ENCODE measurements around the gene ABR.

ABR gene

GRCh38 chr17:1197781-1198490 lies 18.2 kb upstream of the ABR start:
- Histone ChIP-seq H3K9me3 (ENCODE audit: control insufficient read depth, low read depth, low read length) (no peaks in the 10 kb centered on the region), H3K4me1 (ENCODE audit: control insufficient read depth, low read depth, low read length) (no peaks in the 10 kb centered on the region), H3K27ac (ENCODE audit: low read length) (no peak overlapping the region), H3K36me3 (ENCODE audit: control insufficient read depth, low read depth, low read length) (no peaks in the 10 kb centered on the region), H3K27me3 (ENCODE audit: control insufficient read depth, insufficient read depth, low read length) (no peaks in the 10 kb centered on the region), H3K9ac (ENCODE audit: low read length) (no peak overlapping the region), H3K4me3 (ENCODE audit: low read length) (no peak overlapping the region)

- Histone ChIP-seq H3K9ac (ENCODE audit: low read length) (no peak overlapping the region), H3K4me3 (ENCODE audit: low read length) (no peak overlapping the region), H3K9me3 (ENCODE audit: control insufficient read depth, low read depth, low read length) (no peaks in the 10 kb centered on the region), H3K27me3 (ENCODE audit: control insufficient read depth, insufficient read depth, low read length) (no peaks in the 10 kb centered on the region), H3K36me3 (ENCODE audit: control insufficient read depth, low read depth, low read length) (no peaks in the 10 kb centered on the region), H3K4me1 (ENCODE audit: control insufficient read depth, low read depth, low read length) (no peaks in the 10 kb centered on the region), H3K27ac (ENCODE audit: low read length) (no peak overlapping the region)
These were observed 17.6 kb upstream of the ABR start for GRCh38 chr17:1197379-1197778.

DNA sequence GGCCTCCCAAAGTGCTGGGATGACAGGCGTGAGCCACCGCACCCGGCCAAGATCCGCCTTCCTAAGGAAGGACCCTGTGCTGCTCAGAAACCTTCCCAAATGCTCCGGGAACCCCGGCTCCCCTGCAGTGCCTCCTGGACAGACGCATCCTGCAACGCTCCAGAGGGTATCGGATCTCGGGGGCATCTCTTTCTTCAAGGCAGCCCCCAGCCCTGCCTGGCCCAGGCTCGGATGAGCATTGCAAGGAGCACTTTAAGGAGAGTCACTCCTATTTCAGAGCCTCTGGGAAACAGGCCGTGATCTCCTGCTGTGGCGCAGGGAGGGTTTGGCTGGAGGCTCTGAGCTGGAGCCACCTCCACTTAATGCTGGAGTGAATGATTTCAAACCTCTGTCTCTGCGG lies 17.2 kb upstream of the ABR start:
- H3K9me3 ChIP-seq (ENCODE audit: control insufficient read depth, low read depth, low read length) = no peaks in the 10 kb centered on the region
- no peak overlapping the region for H3K4me3 ChIP-seq (ENCODE audit: low read length)
- no peak overlapping the region for H3K9ac ChIP-seq (ENCODE audit: low read length)
- H3K27me3 ChIP-seq (ENCODE audit: control insufficient read depth, insufficient read depth, low read length) = no peaks in the 10 kb centered on the region
- H3K36me3 ChIP-seq (ENCODE audit: control insufficient read depth, low read depth, low read length) = no peaks in the 10 kb centered on the region
- H3K4me1 ChIP-seq (ENCODE audit: control insufficient read depth, low read depth, low read length) = no peaks in the 10 kb centered on the region
- H3K27ac ChIP-seq (ENCODE audit: low read length) = no peak overlapping the region

DNA sequence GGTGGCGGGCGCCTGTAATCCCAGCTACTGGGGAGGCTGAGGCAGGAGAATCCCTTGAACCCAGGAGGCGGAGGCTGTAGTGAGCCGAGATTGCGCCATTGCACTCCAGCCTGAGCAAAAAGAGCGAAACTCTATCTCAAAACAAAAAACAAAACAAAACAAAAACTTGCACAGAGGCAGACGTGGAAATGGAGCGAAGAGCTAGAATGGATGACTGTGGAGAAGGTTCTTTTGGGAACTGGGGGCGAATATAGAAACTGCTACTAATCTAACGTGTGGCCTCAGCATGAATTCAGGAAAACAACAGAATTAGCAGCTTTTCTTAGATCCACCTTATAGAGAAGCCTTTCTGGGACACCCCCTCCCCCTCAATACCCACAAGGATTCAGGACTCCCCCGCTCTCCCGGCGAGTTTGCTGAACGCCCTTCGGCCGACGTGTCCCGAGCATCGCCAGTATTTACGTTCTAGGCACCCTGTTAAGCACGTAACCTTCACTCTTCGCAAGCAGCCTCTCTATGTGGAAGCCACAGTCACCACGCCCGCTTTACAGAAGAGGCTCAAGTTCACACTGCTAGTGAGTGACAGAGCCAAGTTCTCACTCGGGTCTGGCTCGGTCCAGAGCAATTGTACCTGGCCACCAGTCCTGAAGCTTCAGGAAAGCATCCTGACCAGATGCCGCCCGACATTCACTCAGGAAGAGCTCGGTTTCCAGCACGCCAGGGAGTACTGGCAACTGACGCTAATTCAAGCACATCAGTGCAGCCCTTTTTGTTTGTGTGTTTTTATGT lies 13.3 kb upstream of the ABR start:
- Histone ChIP-seq H3K9me3 (ENCODE audit: control insufficient read depth, low read depth, low read length) (no peaks in the 10 kb centered on the region), H3K9ac (ENCODE audit: low read length) (no peak overlapping the region), H3K4me1 (ENCODE audit: control insufficient read depth, low read depth, low read length) (no peaks in the 10 kb centered on the region), H3K27me3 (ENCODE audit: control insufficient read depth, insufficient read depth, low read length) (no peaks in the 10 kb centered on the region), H3K4me3 (ENCODE audit: low read length) (no peak overlapping the region), H3K36me3 (ENCODE audit: control insufficient read depth, low read depth, low read length) (no peaks in the 10 kb centered on the region), H3K27ac (ENCODE audit: low read length) (no peak overlapping the region)

DNA sequence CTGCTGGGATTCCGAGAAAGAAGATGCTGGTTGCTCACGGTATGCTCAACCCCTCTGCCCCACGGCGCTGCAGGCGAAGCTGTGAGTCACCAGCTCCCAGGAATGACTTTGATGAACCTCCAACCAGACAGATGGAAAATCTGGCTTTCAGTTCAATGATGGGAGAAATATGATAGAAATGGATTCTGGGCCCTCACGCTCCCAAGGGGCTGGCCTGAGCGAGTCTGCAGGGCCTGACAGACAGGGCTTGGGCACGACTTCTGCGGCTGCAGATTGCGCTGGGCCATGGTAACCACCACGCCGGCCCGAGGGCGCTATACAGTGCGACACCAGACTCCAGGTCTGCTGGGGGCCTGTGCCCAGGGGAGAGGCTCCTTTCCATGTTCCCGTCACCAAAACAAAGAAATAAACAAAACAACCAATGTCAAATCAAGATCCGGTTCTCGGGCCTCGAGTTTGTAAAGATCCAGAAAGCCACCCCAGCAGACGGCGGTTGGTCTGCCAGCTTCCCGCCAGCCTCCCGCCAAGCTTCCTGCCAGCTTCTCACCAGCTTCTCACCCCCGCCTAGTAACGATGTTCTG lies 11.1 kb upstream of the ABR start:
- Histone ChIP-seq H3K9me3 (ENCODE audit: control insufficient read depth, low read depth, low read length) (no peaks in the 10 kb centered on the region), H3K27ac (ENCODE audit: low read length) (no peak overlapping the region), H3K9ac (ENCODE audit: low read length) (no peak overlapping the region), H3K4me1 (ENCODE audit: control insufficient read depth, low read depth, low read length) (no peaks in the 10 kb centered on the region), H3K36me3 (ENCODE audit: control insufficient read depth, low read depth, low read length) (no peaks in the 10 kb centered on the region), H3K4me3 (ENCODE audit: low read length) (no peak overlapping the region), H3K27me3 (ENCODE audit: control insufficient read depth, insufficient read depth, low read length) (no peaks in the 10 kb centered on the region)

DNA sequence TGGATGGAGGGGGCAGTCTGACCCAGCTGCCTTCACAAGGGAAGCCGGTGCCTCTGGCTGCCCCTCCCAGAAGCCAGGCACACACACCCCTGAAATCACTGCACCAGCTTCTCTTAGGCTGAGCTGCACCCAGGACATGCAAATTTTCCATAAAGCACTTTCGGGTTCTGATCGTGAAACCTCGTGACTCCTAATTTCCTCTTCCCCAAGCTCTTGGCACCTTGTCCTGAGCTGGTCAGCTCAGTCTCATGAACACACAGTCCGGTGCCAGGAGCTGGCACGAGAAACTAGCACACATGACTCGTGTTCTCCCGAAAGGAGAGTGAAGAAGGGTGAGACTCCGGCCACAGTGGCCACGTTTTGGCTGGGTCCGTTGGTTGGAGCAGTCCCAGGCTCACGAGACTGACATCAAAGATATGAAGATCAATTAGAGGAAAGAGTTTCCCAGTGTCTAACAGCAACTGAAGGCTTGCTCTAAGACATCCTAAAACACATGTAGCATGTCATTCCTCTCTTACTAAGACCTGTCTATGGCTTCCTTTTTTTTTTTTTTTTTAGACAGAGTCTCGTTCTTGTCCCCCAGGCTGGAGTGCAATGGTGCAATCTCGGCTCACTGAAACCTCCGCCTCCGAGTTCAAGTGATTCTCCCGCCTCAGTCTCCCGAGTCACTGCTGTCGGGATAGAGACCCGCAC lies 9.2 kb upstream of the ABR start:
- Histone ChIP-seq H3K27me3 (ENCODE audit: control insufficient read depth, insufficient read depth, low read length) (no peaks in the 10 kb centered on the region), H3K4me3 (ENCODE audit: low read length) (no peak overlapping the region), H3K9me3 (ENCODE audit: control insufficient read depth, low read depth, low read length) (no peaks in the 10 kb centered on the region), H3K27ac (ENCODE audit: low read length) (no peak overlapping the region), H3K9ac (ENCODE audit: low read length) (no peak overlapping the region), H3K36me3 (ENCODE audit: control insufficient read depth, low read depth, low read length) (no peaks in the 10 kb centered on the region), H3K4me1 (ENCODE audit: control insufficient read depth, low read depth, low read length) (no peaks in the 10 kb centered on the region)

- Histone ChIP-seq H3K27ac (ENCODE audit: low read length) (no peak overlapping the region), H3K4me1 (ENCODE audit: control insufficient read depth, low read depth, low read length) (no peaks in the 10 kb centered on the region), H3K27me3 (ENCODE audit: control insufficient read depth, insufficient read depth, low read length) (peaks cover 8% of the 10 kb centered on the region), H3K36me3 (ENCODE audit: control insufficient read depth, low read depth, low read length) (no peaks in the 10 kb centered on the region), H3K9ac (ENCODE audit: low read length) (no peak overlapping the region), H3K4me3 (ENCODE audit: low read length) (no peak overlapping the region), H3K9me3 (ENCODE audit: control insufficient read depth, low read depth, low read length) (no peaks in the 10 kb centered on the region)
These were observed 7.4 kb upstream of the ABR start for GRCh38 chr17:1186923-1187771.

GRCh38 chr17:1186214-1186820 lies 6.5 kb upstream of the ABR start:
- Histone ChIP-seq H3K9ac (ENCODE audit: low read length) (no peak overlapping the region), H3K36me3 (ENCODE audit: control insufficient read depth, low read depth, low read length) (no peaks in the 10 kb centered on the region), H3K4me3 (ENCODE audit: low read length) (no peak overlapping the region), H3K27me3 (ENCODE audit: control insufficient read depth, insufficient read depth, low read length) (peaks cover 17% of the 10 kb centered on the region), H3K4me1 (ENCODE audit: control insufficient read depth, low read depth, low read length) (peaks cover 3% of the 10 kb centered on the region), H3K9me3 (ENCODE audit: control insufficient read depth, low read depth, low read length) (no peaks in the 10 kb centered on the region), H3K27ac (ENCODE audit: low read length) (no peak overlapping the region)

DNA sequence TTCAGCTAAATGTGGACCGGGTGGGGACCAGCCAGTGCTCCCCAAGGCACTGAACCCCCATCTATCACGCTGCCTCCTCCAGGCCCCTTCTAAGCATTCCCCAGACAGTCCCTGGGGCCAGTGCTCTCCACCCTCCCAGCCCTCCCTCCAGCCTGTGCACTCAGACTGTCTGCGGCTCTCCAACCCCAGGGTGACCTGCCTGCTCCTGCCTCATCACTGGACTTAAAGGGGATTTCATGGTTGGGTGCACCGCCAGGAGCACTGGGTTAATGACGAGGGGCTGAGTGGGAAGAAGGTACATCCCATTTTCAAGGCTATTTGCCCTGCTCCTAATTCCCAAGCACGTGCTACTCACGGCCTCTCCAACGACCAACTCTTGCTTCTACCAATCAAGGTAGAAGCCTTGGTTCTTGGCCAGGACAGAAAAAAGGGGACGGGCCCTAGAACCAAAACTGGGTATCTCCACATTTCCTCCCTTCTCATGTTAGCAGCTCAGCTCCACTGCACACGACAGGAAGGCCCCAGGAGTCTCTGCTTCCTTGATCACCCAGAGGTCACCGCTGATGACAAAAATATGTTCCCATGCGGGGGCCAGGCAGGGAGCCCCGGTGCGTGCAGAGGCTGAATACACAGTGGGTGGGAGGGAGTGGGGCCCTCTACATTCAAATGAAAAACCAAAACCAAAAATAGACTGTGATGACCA lies 3.5 kb upstream of the ABR start:
- Histone ChIP-seq H3K36me3 (ENCODE audit: control insufficient read depth, low read depth, low read length) (no peaks in the 10 kb centered on the region), H3K9me3 (ENCODE audit: control insufficient read depth, low read depth, low read length) (no peaks in the 10 kb centered on the region), H3K9ac (ENCODE audit: low read length) (no peak overlapping the region), H3K27me3 (ENCODE audit: control insufficient read depth, insufficient read depth, low read length) (peaks cover 37% of the 10 kb centered on the region), H3K27ac (ENCODE audit: low read length) (no peak overlapping the region), H3K4me1 (ENCODE audit: control insufficient read depth, low read depth, low read length) (peaks cover 6% of the 10 kb centered on the region), H3K4me3 (ENCODE audit: low read length) (no peak overlapping the region)

- H3K27ac ChIP-seq (ENCODE audit: low read length) = no peak overlapping the region
- H3K4me1 ChIP-seq (ENCODE audit: control insufficient read depth, low read depth, low read length) = peaks cover 6% of the 10 kb centered on the region
These were observed 3.0 kb upstream of the ABR start for GRCh38 chr17:1182811-1183170.

More at GRCh38 chr17:1182811-1183170, 3.0 kb upstream of the ABR start:
- Histone ChIP-seq H3K27me3 (ENCODE audit: control insufficient read depth, insufficient read depth, low read length) (peaks cover 43% of the 10 kb centered on the region), H3K9me3 (ENCODE audit: control insufficient read depth, low read depth, low read length) (no peaks in the 10 kb centered on the region), H3K4me3 (ENCODE audit: low read length) (no peak overlapping the region), H3K36me3 (ENCODE audit: control insufficient read depth, low read depth, low read length) (no peaks in the 10 kb centered on the region), H3K9ac (ENCODE audit: low read length) (no peak overlapping the region)

All from iPS-18a (cell line).